ENCODE results near the gene CMKLR1. TPM values are rescaled to one million over a fixed set of nuclear protein-coding genes. Genes with fewer than 3 reads are reported as not detected.

Gene CMKLR1
- total and polyA plus RNA-seq, 7 donors = 0.94 to 7.0 (median 4.4) TPM

- DNase-seq = no peak
- Histone ChIP-seq H3K9me3 (no peaks in the 10 kb centered on the region), H3K36me3 (ENCODE audit: insufficient read depth in 1 of 2, low read depth in 1 of 2) (no peaks in the 10 kb centered on the region), H3K4me1 (peaks cover 2% of the 10 kb centered on the region), H3K27me3 (ENCODE audit: insufficient read depth in 3 of 3, low read length in 2 of 3) (no peaks in the 10 kb centered on the region), H3K27ac (no peak overlapping the region), H3K4me3 (no peak overlapping the region)
- intact Hi-C loops (cut with DNase I) = no loop called here
- TF ChIP-seq CTCF (IDR thresholded peaks at IDR 0.05) = no peak
- ATAC-seq = no peak
- WGBS, 3 donors = 50 to 67% (median 51%) methylated on average over 7 of the region's 7 CpGs
These were observed 32.1 kb downstream of the CMKLR1 start for GRCh38 chr12:108307006-108307405.

- intact Hi-C loops (cut with DNase I) = no loop called here
- H3K4me1 ChIP-seq = peaks cover 2% of the 10 kb centered on the region
These were observed 32.6 kb downstream of the CMKLR1 start for GRCh38 chr12:108306506-108306905.

GRCh38 chr12:108305991-108306501, 33.1 kb downstream of the CMKLR1 start:
- Histone ChIP-seq H3K36me3 (ENCODE audit: insufficient read depth in 1 of 2, low read depth in 1 of 2) (no peaks in the 10 kb centered on the region), H3K27me3 (ENCODE audit: insufficient read depth in 3 of 3, low read length in 2 of 3) (no peaks in the 10 kb centered on the region), H3K9me3 (no peaks in the 10 kb centered on the region), H3K4me1 (peaks cover 2% of the 10 kb centered on the region), H3K27ac (peak overlapping the region; percentile 68), H3K4me3 (no peak overlapping the region)
- no peak for TF ChIP-seq CTCF (IDR thresholded peaks at IDR 0.05)
- ATAC-seq = peak in 3 of 4 donors; percentile 27 to 49 (median 35)
- intact Hi-C loops (cut with DNase I) = no loop called here
- 35 to 41% (median 36%) methylated on average over 10 of the region's 10 CpGs for WGBS, 3 donors
- DNase-seq = peak in 1 of 2 donors; percentile 35

More at GRCh38 chr12:108306506-108306905, 32.6 kb downstream of the CMKLR1 start:
- no peak for TF ChIP-seq CTCF (IDR thresholded peaks at IDR 0.05)
- no peaks in the 10 kb centered on the region for H3K27me3 ChIP-seq (ENCODE audit: insufficient read depth in 3 of 3, low read length in 2 of 3)
- ATAC-seq (no peak), DNase-seq (no peak)
- no peaks in the 10 kb centered on the region for H3K9me3 ChIP-seq
- H3K36me3 ChIP-seq (ENCODE audit: insufficient read depth in 1 of 2, low read depth in 1 of 2) = no peaks in the 10 kb centered on the region
- 73 to 90% (median 82%) methylated on average over 3 of the region's 3 CpGs for WGBS, 3 donors
- H3K27ac ChIP-seq = no peak overlapping the region
- H3K4me3 ChIP-seq = no peak overlapping the region

GRCh38 chr12:108305520-108305919, 33.6 kb downstream of the CMKLR1 start:
- DNase-seq = peak; percentile 92 to 93
- peak overlapping the region; percentile 68 for H3K27ac ChIP-seq
- 2 to 3% (median 2%) methylated on average over 9 of the region's 9 CpGs for WGBS, 3 donors
- TF ChIP-seq CTCF (IDR thresholded peaks at IDR 0.05) = no peak
- H3K4me3 ChIP-seq = no peak overlapping the region
- no peaks in the 10 kb centered on the region for H3K27me3 ChIP-seq (ENCODE audit: insufficient read depth in 3 of 3, low read length in 2 of 3)
- no peaks in the 10 kb centered on the region for H3K36me3 ChIP-seq (ENCODE audit: insufficient read depth in 1 of 2, low read depth in 1 of 2)
- H3K4me1 ChIP-seq = peaks cover 2% of the 10 kb centered on the region
- intact Hi-C loops (cut with DNase I) = no loop called here
- ATAC-seq = peak; percentile 55 to 81 (median 78)
- no peaks in the 10 kb centered on the region for H3K9me3 ChIP-seq

GRCh38 chr12:108304633-108305032, 34.5 kb downstream of the CMKLR1 start:
- WGBS, 3 donors = 63 to 72% (median 71%) methylated on average over 7 of the region's 7 CpGs
- H3K27me3 ChIP-seq (ENCODE audit: insufficient read depth in 3 of 3, low read length in 2 of 3) = no peaks in the 10 kb centered on the region
- H3K36me3 ChIP-seq (ENCODE audit: insufficient read depth in 1 of 2, low read depth in 1 of 2) = no peaks in the 10 kb centered on the region
- TF ChIP-seq CTCF (IDR thresholded peaks at IDR 0.05) = no peak
- no peak overlapping the region for H3K27ac ChIP-seq
- ATAC-seq (no peak), DNase-seq (no peak)
- peaks cover 2% of the 10 kb centered on the region for H3K4me1 ChIP-seq
- intact Hi-C loops (cut with DNase I) = no loop called here
- no peak overlapping the region for H3K4me3 ChIP-seq
- H3K9me3 ChIP-seq = no peaks in the 10 kb centered on the region
